Nephron progenitor cell (in vitro differentiated cells): ENCODE results near the gene EYA3.

Experiments
- DNase-seq: peaks from one replicate; pipeline ENCODE4 v3.0.0; 2021
- H3K27ac Mint-ChIP-seq: 2 replicates; pipeline ENCODE4 v1.8.0; 2021; ENCODE audit warnings: mild to moderate bottlenecking, moderate library complexity, mixed read lengths
- H3K27me3 Mint-ChIP-seq: 2 replicates; pipeline ENCODE4 v1.8.0; 2021; ENCODE audit warnings: mild to moderate bottlenecking, low read depth, mixed read lengths; ENCODE audit not compliant: poor library complexity
- H3K36me3 Mint-ChIP-seq: 2 replicates; pipeline ENCODE4 v1.8.0; 2021; ENCODE audit warnings: low read depth, mixed read lengths
- H3K4me1 Mint-ChIP-seq: 2 replicates; pipeline ENCODE4 v1.8.0; 2021; ENCODE audit warnings: mixed read lengths
- H3K4me3 Mint-ChIP-seq: 2 replicates; pipeline ENCODE4 v1.8.0; 2021; ENCODE audit warnings: mild to moderate bottlenecking, moderate library complexity, mixed read lengths
- H3K9me3 Mint-ChIP-seq: 2 replicates; pipeline ENCODE4 v1.8.0; 2021; ENCODE audit warnings: mild to moderate bottlenecking, moderate library complexity, mixed read lengths
- TF ChIP-seq, protein P1 (sequence below): fragments of 200-600 bp; sonication (generic); IDR thresholded peaks from 2 replicates; pipeline ENCODE4 v1.5.0; 2021; ENCODE audit warnings: antibody characterized with exemption

EYA3 gene

DNA sequence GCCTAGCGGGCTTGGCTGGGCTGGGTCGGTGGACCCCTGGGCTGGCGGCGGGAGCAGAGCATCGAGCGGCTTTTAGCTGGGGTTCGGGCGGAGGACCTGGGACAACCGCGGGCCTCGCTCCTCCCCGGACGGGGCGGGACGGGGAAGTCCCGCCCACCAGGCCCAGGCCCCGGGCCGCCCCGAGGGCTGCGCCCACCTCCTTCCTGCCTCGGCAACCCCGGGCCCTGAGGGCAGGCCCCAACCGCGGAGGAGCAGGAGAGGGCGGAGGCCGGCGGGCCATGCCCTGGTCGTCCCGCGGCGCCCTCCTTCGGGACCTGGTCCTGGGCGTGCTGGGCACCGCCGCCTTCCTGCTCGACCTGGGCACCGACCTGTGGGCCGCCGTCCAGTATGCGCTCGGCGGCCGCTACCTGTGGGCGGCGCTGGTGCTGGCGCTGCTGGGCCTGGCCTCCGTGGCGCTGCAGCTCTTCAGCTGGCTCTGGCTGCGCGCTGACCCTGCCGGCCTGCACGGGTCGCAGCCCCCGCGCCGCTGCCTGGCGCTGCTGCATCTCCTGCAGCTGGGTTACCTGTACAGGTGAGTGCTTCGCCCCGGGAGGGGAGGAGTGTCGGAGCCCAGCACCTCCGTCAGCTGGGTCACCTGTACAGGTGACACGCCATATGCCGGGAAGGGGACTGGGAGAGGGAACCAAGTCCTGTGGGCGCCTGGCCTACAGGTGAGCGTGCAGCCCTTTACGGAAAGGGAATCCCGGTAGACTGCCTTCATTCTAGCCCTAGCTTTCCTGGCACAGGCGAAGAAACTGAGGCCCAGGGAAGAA, 128.4 kb downstream of the EYA3 start, which contains the start of gene XKR8:
TSS of gene XKR8 (plus strand) at position 182 of the 812 bp plus-strand sequence. CDS start at position 279, 97 bp downstream.
- peak within 1 kb of the TSS; percentile 75 for H3K4me3 Mint-ChIP-seq
- TF ChIP-seq, protein P1, sequence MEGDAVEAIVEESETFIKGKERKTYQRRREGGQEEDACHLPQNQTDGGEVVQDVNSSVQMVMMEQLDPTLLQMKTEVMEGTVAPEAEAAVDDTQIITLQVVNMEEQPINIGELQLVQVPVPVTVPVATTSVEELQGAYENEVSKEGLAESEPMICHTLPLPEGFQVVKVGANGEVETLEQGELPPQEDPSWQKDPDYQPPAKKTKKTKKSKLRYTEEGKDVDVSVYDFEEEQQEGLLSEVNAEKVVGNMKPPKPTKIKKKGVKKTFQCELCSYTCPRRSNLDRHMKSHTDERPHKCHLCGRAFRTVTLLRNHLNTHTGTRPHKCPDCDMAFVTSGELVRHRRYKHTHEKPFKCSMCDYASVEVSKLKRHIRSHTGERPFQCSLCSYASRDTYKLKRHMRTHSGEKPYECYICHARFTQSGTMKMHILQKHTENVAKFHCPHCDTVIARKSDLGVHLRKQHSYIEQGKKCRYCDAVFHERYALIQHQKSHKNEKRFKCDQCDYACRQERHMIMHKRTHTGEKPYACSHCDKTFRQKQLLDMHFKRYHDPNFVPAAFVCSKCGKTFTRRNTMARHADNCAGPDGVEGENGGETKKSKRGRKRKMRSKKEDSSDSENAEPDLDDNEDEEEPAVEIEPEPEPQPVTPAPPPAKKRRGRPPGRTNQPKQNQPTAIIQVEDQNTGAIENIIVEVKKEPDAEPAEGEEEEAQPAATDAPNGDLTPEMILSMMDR, result peak; percentile 29
- peak; percentile 86 for DNase-seq
- peaks cover 34% of the 10 kb centered on the region for H3K4me1 Mint-ChIP-seq
- H3K27me3 Mint-ChIP-seq, result peaks cover 3% of the 10 kb centered on the region
- no peaks in the 10 kb centered on the region for H3K36me3 Mint-ChIP-seq
- peak within 1 kb of the TSS; percentile 68 for H3K27ac Mint-ChIP-seq
- no peaks in the 10 kb centered on the region for H3K9me3 Mint-ChIP-seq

GRCh38 chr1:27958513-27958912, 129.9 kb downstream of the EYA3 start:
- no peak overlapping the region for H3K4me3 Mint-ChIP-seq
- TF ChIP-seq, protein P1, result no peak
- peaks cover 3% of the 10 kb centered on the region for H3K27me3 Mint-ChIP-seq
- H3K27ac Mint-ChIP-seq, result no peak overlapping the region
- H3K4me1 Mint-ChIP-seq, result peaks cover 26% of the 10 kb centered on the region
- H3K36me3 Mint-ChIP-seq, result no peaks in the 10 kb centered on the region
- no peak for DNase-seq
- no peaks in the 10 kb centered on the region for H3K9me3 Mint-ChIP-seq

- no peak for DNase-seq
- Mint-ChIP-seq H3K27me3 (peaks cover 7% of the 10 kb centered on the region), H3K4me3 (no peak overlapping the region)
These were observed 130.8 kb downstream of the EYA3 start for GRCh38 chr1:27957655-27958054.

GRCh38 chr1:27956761-27957160, 131.6 kb downstream of the EYA3 start:
- H3K27me3 Mint-ChIP-seq, result peaks cover 12% of the 10 kb centered on the region

More at GRCh38 chr1:27957655-27958054, 130.8 kb downstream of the EYA3 start:
- no peaks in the 10 kb centered on the region for H3K9me3 Mint-ChIP-seq
- TF ChIP-seq, protein P1, result no peak
- no peak overlapping the region for H3K27ac Mint-ChIP-seq
- H3K4me1 Mint-ChIP-seq, result peaks cover 31% of the 10 kb centered on the region
- no peaks in the 10 kb centered on the region for H3K36me3 Mint-ChIP-seq

GRCh38 chr1:27955076-27955475, 133.3 kb downstream of the EYA3 start:
- Mint-ChIP-seq H3K27me3 (peaks cover 12% of the 10 kb centered on the region), H3K4me1 (peaks cover 26% of the 10 kb centered on the region)
- TF ChIP-seq, protein P1, result no peak

More at GRCh38 chr1:27956761-27957160, 131.6 kb downstream of the EYA3 start:
- TF ChIP-seq, protein P1, result no peak
- Mint-ChIP-seq H3K4me1 (peaks cover 28% of the 10 kb centered on the region), H3K4me3 (no peak overlapping the region), H3K9me3 (no peaks in the 10 kb centered on the region), H3K36me3 (no peaks in the 10 kb centered on the region), H3K27ac (no peak overlapping the region)
- no peak for DNase-seq

GRCh38 chr1:27954186-27954585, 134.2 kb downstream of the EYA3 start:
- no peak for DNase-seq
- no peaks in the 10 kb centered on the region for H3K36me3 Mint-ChIP-seq
- no peak overlapping the region for H3K4me3 Mint-ChIP-seq
- peaks cover 31% of the 10 kb centered on the region for H3K4me1 Mint-ChIP-seq
- TF ChIP-seq, protein P1, result no peak
- H3K27ac Mint-ChIP-seq, result no peak overlapping the region
- peaks cover 12% of the 10 kb centered on the region for H3K27me3 Mint-ChIP-seq
- no peaks in the 10 kb centered on the region for H3K9me3 Mint-ChIP-seq

More at GRCh38 chr1:27955076-27955475, 133.3 kb downstream of the EYA3 start:
- Mint-ChIP-seq H3K9me3 (no peaks in the 10 kb centered on the region), H3K4me3 (no peak overlapping the region), H3K27ac (no peak overlapping the region), H3K36me3 (no peaks in the 10 kb centered on the region)
- no peak for DNase-seq
